SK-N-MC (cell line): ENCODE data around the gene PVALEF.

Source experiments
- EZH2 ChIP-seq: fragments of 200-600 bp; sonication (generic); IDR thresholded peaks from one replicate; pipeline ENCODE4 v1.6.1; 2017; ENCODE audit warnings: antibody characterized with exemption
- FOXP2 ChIP-seq: optimal IDR thresholded peaks from 2 replicates; pipeline ENCODE3; 2011; ENCODE audit warnings: mild to moderate bottlenecking, moderate library complexity; ENCODE audit not compliant: insufficient read depth; ENCODE audit errors: extremely low read length, control extremely low read depth

- TF ChIP-seq EZH2 = no peak
- no peak for TF ChIP-seq FOXP2
Measured at GRCh38 chr17:81192386-81193050, 27.2 kb downstream of the PVALEF start.
